Muscle layer of colon (tissue), 2 donors: ENCODE measurements around the gene PARVB.

Experiments used
- H3K27ac ChIP-seq: one replicate; pipeline ENCODE4 v1.7.0; 2013; ENCODE audit warnings: low read depth, mild to moderate bottlenecking, low read length, moderate library complexity
- H3K27me3 ChIP-seq, 2 donors: one replicate each; pipeline ENCODE4 v1.7.0; 2013; ENCODE audit warnings: low read length in 2 of 2, mild to moderate bottlenecking in 2 of 2; ENCODE audit not compliant: insufficient read depth in 2 of 2, control insufficient read depth in 1 of 2
- H3K36me3 ChIP-seq: one replicate; pipeline ENCODE4 v1.7.0; 2013; ENCODE audit warnings: mild to moderate bottlenecking, low read length; ENCODE audit not compliant: insufficient read depth
- H3K4me1 ChIP-seq: one replicate; pipeline ENCODE4 v1.7.0; 2013; ENCODE audit warnings: mild to moderate bottlenecking, low read length; ENCODE audit not compliant: insufficient read depth
- H3K4me3 ChIP-seq, 2 donors: one replicate each; pipeline ENCODE4 v1.7.0; 2013; ENCODE audit warnings: low read length in 2 of 2, low read depth in 1 of 2, mild to moderate bottlenecking in 1 of 2, moderate library complexity in 1 of 2
- H3K9ac ChIP-seq: one replicate; pipeline ENCODE4 v1.7.0; 2013; ENCODE audit warnings: low read length
- H3K9me3 ChIP-seq: one replicate; pipeline ENCODE4 v1.7.0; 2013; ENCODE audit warnings: mild to moderate bottlenecking, low read length
- donor health status: abdominal sarcoma.
- donor health status: Adenocarcinoma of cecum.

PARVB gene

DNA sequence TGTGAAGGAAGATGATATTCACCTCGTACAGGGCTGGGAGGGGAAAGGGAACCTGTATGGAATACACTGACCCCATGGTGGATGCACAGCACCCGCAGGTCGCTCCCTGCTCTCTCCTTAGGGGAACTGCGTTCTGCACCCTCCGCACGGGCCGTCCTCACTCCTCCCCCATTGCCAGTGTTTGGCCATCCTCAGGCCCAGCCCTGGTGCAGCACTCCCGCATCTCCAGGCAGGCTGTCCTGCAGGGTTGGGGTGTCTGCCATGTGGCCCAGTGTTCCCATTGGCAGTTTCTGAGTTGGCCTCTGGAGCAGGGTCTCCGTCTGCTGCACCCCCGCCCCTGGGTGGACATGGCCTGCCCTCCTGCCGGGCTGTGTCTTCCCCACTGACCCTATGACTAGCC, 137.6 kb downstream of the PARVB start:
- no peak overlapping the region for H3K27ac ChIP-seq
- H3K4me3 ChIP-seq = no peak overlapping the region
- peaks cover 32% of the 10 kb centered on the region for H3K4me1 ChIP-seq
- no peak overlapping the region for H3K9ac ChIP-seq
- no peaks in the 10 kb centered on the region for H3K27me3 ChIP-seq
- no peaks in the 10 kb centered on the region for H3K9me3 ChIP-seq
- peaks cover 3% of the 10 kb centered on the region for H3K36me3 ChIP-seq

GRCh38 chr22:44162960-44163359, 138.9 kb downstream of the PARVB start:
- Histone ChIP-seq H3K4me1 (peaks cover 28% of the 10 kb centered on the region), H3K36me3 (peaks cover 3% of the 10 kb centered on the region), H3K4me3 (no peak overlapping the region), H3K9me3 (no peaks in the 10 kb centered on the region), H3K27ac (no peak overlapping the region), H3K27me3 (no peaks in the 10 kb centered on the region), H3K9ac (no peak overlapping the region)

- no peaks in the 10 kb centered on the region for H3K27me3 ChIP-seq
- H3K36me3 ChIP-seq = peaks cover 3% of the 10 kb centered on the region
- H3K9ac ChIP-seq = no peak overlapping the region
- no peaks in the 10 kb centered on the region for H3K9me3 ChIP-seq
- H3K4me1 ChIP-seq = peaks cover 22% of the 10 kb centered on the region
- no peak overlapping the region for H3K27ac ChIP-seq
- H3K4me3 ChIP-seq = no peak overlapping the region
Observed at GRCh38 chr22:44163536-44163935, 139.4 kb downstream of the PARVB start.

- H3K36me3 ChIP-seq = peaks cover 3% of the 10 kb centered on the region
- no peak overlapping the region for H3K27ac ChIP-seq
- H3K4me3 ChIP-seq = no peak overlapping the region
- no peak overlapping the region for H3K9ac ChIP-seq
- H3K4me1 ChIP-seq = peaks cover 17% of the 10 kb centered on the region
- H3K27me3 ChIP-seq = no peaks in the 10 kb centered on the region
- no peaks in the 10 kb centered on the region for H3K9me3 ChIP-seq
Observed at GRCh38 chr22:44164031-44164430, 139.9 kb downstream of the PARVB start.

DNA sequence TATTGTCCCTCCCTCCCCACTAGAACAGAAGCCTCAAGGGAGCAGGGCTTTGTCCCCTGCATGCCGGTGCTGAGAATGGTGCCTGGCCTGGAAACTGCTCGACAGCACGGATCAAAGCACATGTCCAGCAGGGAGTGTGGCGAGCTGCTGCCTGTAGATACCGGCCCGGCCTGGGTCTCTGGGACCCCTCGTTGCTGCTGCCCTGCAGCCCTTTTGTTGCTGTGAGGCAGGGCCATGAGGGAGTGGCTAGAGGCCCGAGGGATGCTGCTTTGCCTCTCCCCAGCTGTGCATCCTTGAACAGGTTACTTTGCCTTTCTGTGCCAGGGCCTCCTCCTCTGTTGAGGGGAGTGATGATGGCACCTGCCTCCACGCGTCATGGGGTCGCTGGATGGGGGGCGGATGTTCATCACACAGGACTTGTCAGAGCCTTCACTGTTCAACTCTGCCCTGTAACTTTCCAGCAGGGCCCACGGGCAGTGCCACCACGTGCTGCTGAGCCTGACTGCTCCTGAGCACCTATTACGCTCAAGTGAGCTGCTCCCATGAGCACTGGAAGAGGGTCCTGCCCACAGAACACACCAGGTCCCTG, 141.3 kb downstream of the PARVB start:
- H3K27ac ChIP-seq = no peak overlapping the region
- peaks cover 3% of the 10 kb centered on the region for H3K4me1 ChIP-seq
- H3K36me3 ChIP-seq = peaks cover 3% of the 10 kb centered on the region
- no peak overlapping the region for H3K4me3 ChIP-seq
- H3K9me3 ChIP-seq = no peaks in the 10 kb centered on the region
- H3K9ac ChIP-seq = no peak overlapping the region
- no peaks in the 10 kb centered on the region for H3K27me3 ChIP-seq

- Histone ChIP-seq H3K36me3 (no peaks in the 10 kb centered on the region), H3K27me3 (no peaks in the 10 kb centered on the region), H3K9me3 (no peaks in the 10 kb centered on the region), H3K27ac (no peak overlapping the region), H3K4me3 (no peak overlapping the region), H3K9ac (no peak overlapping the region), H3K4me1 (no peaks in the 10 kb centered on the region)
Observed at GRCh38 chr22:44166498-44167276, 142.6 kb downstream of the PARVB start.

GRCh38 chr22:44167501-44167900, 143.4 kb downstream of the PARVB start:
- Histone ChIP-seq H3K27ac (no peak overlapping the region), H3K4me1 (no peaks in the 10 kb centered on the region), H3K27me3 (no peaks in the 10 kb centered on the region), H3K4me3 (no peak overlapping the region), H3K9ac (no peak overlapping the region), H3K9me3 (no peaks in the 10 kb centered on the region), H3K36me3 (no peaks in the 10 kb centered on the region)

DNA sequence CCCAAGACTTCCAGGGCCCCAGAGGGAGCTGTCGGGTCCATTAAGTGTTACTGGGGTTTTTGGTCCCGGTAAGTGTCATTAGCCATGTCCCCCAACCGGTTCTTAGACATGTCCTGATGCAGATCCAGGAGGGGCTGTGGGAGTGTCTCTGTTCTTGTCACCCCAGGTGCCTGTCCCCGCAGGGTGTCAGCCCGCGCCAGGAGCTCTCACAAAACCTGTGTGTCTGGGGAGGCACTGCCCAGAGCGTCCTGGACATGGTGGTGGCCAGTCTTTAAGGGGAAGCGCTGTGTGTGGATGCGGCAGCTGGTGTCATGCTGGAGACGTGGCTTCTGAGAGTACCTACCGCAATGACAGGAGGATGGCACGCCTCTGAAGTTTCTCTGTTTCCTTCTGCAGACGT, 144.1 kb downstream of the PARVB start:
- no peaks in the 10 kb centered on the region for H3K36me3 ChIP-seq
- H3K4me3 ChIP-seq = no peak overlapping the region
- H3K9ac ChIP-seq = no peak overlapping the region
- no peaks in the 10 kb centered on the region for H3K9me3 ChIP-seq
- no peaks in the 10 kb centered on the region for H3K4me1 ChIP-seq
- no peak overlapping the region for H3K27ac ChIP-seq
- no peaks in the 10 kb centered on the region for H3K27me3 ChIP-seq

GRCh38 chr22:44170470-44170869, 146.4 kb downstream of the PARVB start:
- Histone ChIP-seq H3K9ac (no peak overlapping the region), H3K9me3 (no peaks in the 10 kb centered on the region), H3K27me3 (no peaks in the 10 kb centered on the region), H3K4me1 (no peaks in the 10 kb centered on the region), H3K27ac (no peak overlapping the region), H3K36me3 (no peaks in the 10 kb centered on the region), H3K4me3 (no peak overlapping the region)

DNA sequence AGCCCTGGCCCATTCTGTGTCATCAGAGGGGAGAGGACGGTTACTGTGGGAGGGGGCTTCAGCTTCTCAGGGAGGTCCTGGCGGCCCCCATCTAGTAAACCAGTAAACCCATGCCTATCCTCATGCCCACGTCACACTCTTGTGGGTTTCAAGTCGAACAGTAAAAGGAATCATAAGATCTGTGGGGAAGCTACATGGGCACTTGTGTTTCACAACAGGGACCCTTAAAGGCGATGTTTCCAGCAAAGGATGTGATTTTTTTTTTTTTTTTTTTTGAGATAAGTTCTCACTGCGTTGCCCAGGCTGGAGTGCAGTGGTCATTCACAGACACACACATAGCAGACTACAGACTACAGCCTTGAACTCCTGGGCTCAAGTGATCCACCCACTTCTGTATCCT, 147.5 kb downstream of the PARVB start:
- no peaks in the 10 kb centered on the region for H3K27me3 ChIP-seq

GRCh38 chr22:44172370-44173108, 148.4 kb downstream of the PARVB start:
- Histone ChIP-seq H3K4me3 (no peak overlapping the region), H3K36me3 (no peaks in the 10 kb centered on the region), H3K9ac (no peak overlapping the region), H3K4me1 (no peaks in the 10 kb centered on the region), H3K27me3 (no peaks in the 10 kb centered on the region), H3K9me3 (no peaks in the 10 kb centered on the region), H3K27ac (no peak overlapping the region)

More for the DNA sequence above, 147.5 kb downstream of the PARVB start:
- Histone ChIP-seq H3K4me3 (no peak overlapping the region), H3K27ac (no peak overlapping the region), H3K9me3 (no peaks in the 10 kb centered on the region), H3K36me3 (no peaks in the 10 kb centered on the region), H3K4me1 (no peaks in the 10 kb centered on the region), H3K9ac (no peak overlapping the region)
